Esophagus muscularis mucosa (tissue), 3 donors: ENCODE data around the gene TEX29.

Experiments used
- CTCF ChIP-seq, 3 experiments: fragments of 200-600 bp in 2 of 3; fragments of 450-650 bp in 1 of 3; sonication (generic) in 2 of 3; IDR thresholded peaks; one replicate each; pipeline ENCODE4 v1.5.1; 2017 to 2019; ENCODE audit warnings: antibody characterized with exemption in 3 of 3, mild to moderate bottlenecking in 2 of 3, moderate library complexity in 1 of 3
- POLR2AphosphoS5 ChIP-seq, 2 donors: sonication (generic); formaldehyde crosslinking; IDR thresholded peaks; one replicate each; pipeline ENCODE4 v1.6.1; 2017; ENCODE audit warnings: antibody characterized with exemption in 2 of 2

- TF ChIP-seq CTCF (IDR thresholded peaks at IDR 0.05) = no peak
- TF ChIP-seq POLR2AphosphoS5 (IDR thresholded peaks at IDR 0.05) = no peak
Measured at GRCh38 chr13:111339366-111340143, 19.1 kb downstream of the TEX29 start.
